ENCODE measurements around the gene RNF212. TPM values are rescaled to one million over a fixed set of nuclear protein-coding genes. Genes with fewer than 3 reads are reported as not detected.

The RNF212 gene
- total and polyA plus RNA-seq, 2 experiments from 2014 or later = 17.0 to 20.6 TPM

- peaks cover 15% of the 10 kb centered on the region for H3K27me3 Mint-ChIP-seq (ENCODE audit: insufficient read depth, low read depth, poor library complexity)
- H4K20me1 ChIP-seq (replicated peaks; ENCODE audit: insufficient read depth) = no peaks in the 10 kb centered on the region
- no peaks in the 10 kb centered on the region for H3K9me2 ChIP-seq (ENCODE audit: insufficient read depth)
- H3K4me3 Mint-ChIP-seq = no peak overlapping the region
- H3K4me1 Mint-ChIP-seq = peaks cover 4% of the 10 kb centered on the region
- no peaks in the 10 kb centered on the region for H3K36me3 ChIP-seq (ENCODE audit: insufficient read depth)
- H3K4me2 ChIP-seq = no peak overlapping the region
- DNase-seq (ENCODE audit: low spot score) (no peak), ATAC-seq (no peak)
- no peak for TF ChIP-seq JUNB (IDR thresholded peaks at IDR 0.05; ENCODE audit: unreplicated experiment)
- TF ChIP-seq EZH2 (IDR thresholded peaks at IDR 0.05; ENCODE audit: low read depth, unreplicated experiment) = no peak
- TF ChIP-seq ZNF331 (CRISPR knock-in tag; IDR thresholded peaks at IDR 0.05; ENCODE audit: low read depth) = no peak
- no peak for TF ChIP-seq REST (IDR thresholded peaks at IDR 0.05; ENCODE audit: unreplicated experiment)
- TF ChIP-seq, protein P1, sequence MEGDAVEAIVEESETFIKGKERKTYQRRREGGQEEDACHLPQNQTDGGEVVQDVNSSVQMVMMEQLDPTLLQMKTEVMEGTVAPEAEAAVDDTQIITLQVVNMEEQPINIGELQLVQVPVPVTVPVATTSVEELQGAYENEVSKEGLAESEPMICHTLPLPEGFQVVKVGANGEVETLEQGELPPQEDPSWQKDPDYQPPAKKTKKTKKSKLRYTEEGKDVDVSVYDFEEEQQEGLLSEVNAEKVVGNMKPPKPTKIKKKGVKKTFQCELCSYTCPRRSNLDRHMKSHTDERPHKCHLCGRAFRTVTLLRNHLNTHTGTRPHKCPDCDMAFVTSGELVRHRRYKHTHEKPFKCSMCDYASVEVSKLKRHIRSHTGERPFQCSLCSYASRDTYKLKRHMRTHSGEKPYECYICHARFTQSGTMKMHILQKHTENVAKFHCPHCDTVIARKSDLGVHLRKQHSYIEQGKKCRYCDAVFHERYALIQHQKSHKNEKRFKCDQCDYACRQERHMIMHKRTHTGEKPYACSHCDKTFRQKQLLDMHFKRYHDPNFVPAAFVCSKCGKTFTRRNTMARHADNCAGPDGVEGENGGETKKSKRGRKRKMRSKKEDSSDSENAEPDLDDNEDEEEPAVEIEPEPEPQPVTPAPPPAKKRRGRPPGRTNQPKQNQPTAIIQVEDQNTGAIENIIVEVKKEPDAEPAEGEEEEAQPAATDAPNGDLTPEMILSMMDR (conservative IDR thresholded peaks at IDR 0.05; ENCODE audit: low read depth in 2 of 2) = no peak
- no peak for TF ChIP-seq ZNF462 (CRISPR knock-in tag; IDR thresholded peaks at IDR 0.05)
- H3F3A ChIP-seq (replicated peaks; ENCODE audit: low read depth) = no peaks in the 10 kb centered on the region
- H3K27ac ChIP-seq (ENCODE audit: low read depth) = no peak overlapping the region
- no peak overlapping the region for H3K4me3 ChIP-seq
- H2AFZ ChIP-seq = no peak overlapping the region
- H3K9me3 Mint-ChIP-seq = peaks cover 3% of the 10 kb centered on the region; the same call in 2 of the 3 replicates
- no peaks in the 10 kb centered on the region for H3K4me1 ChIP-seq (ENCODE audit: insufficient read depth)
- peaks cover 3% of the 10 kb centered on the region; the same call in 1 of the 3 replicates for H3K36me3 Mint-ChIP-seq (ENCODE audit: low read depth)
- no peaks in the 10 kb centered on the region for H3K79me2 ChIP-seq (replicated peaks; ENCODE audit: insufficient read depth)
- H3K27ac Mint-ChIP-seq = no peak overlapping the region
- H3K27me3 ChIP-seq (ENCODE audit: insufficient read depth) = no peaks in the 10 kb centered on the region
Observed at GRCh38 chr4:1049591-1049905, 63.8 kb downstream of the RNF212 start.

Data from GM23338 (cell line).